Cardiac atrium fibroblast (primary cell): Measurements from ENCODE around the gene LRFN2. TPM values are rescaled to one million over a fixed set of nuclear protein-coding genes. Genes with fewer than 3 reads are reported as not detected.

ENCODE experiments used
- total RNA-seq: library from RNA; depleted of rRNA; stranded (reverse); fragments of >200 nt; gene quantifications from 2 replicates; pipeline ENCODE4 v1.2.3, GENCODE V29; 2015

Gene LRFN2
- not detected in 2 replicates for total RNA-seq

DNA sequence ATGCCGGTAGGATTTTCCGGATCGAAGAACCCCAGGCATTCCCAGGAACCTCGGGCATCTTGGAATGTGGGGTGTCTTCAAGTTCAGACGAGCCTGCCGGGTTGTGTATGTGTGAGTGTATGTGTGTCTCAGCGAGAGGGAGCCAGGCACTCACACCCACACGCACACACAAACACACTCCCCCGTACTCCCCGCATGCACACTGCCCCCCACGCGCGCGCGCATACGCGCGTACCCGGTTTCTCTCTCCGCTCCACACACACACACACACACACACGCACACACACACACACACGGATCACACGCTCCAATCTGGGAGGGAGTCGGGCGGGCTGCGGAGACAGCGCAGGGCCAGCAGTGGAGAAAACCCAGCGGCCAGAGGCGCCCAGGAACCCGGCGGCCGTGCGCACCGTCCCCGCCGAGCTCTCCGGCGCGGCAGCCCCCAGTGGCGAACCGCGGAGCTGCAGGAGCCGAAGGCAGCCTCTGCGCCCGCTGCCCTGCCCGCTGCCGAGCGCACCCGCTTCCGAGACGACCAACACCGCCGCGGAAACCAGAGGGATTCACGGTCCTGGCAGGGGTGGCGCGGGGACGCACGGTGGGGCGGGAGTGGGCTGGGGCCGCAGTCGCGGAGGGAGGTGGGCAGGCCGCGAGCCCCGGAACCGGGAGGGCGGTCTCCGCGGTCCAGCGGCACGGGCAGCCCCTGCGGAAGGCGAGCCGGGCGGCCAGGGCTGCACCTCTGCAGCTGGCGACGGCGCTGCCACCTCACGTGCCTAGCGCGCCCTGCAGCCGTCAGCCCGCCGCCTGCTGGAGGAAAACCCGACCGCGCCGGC lies at the start of gene LRFN2:
Gene LRFN2, minus strand, starts transcription at position 125 of the 830 bp plus-strand sequence.

